Gastrocnemius medialis (tissue), 4 donors: ENCODE results near the gene LAMA2.

Source experiments
- CTCF ChIP-seq, 5 experiments: fragments of 450-650 bp in 3 of 5; fragments of 200-600 bp in 2 of 5; sonication (generic) in 2 of 5; IDR thresholded peaks in 4 of 5; conservative IDR thresholded peaks in 1 of 5; 1 replicate in 4 of 5; 2 replicates in 1 of 5; pipeline ENCODE4 v1.5.1; 2016 to 2019; ENCODE audit warnings: antibody characterized with exemption in 5 of 5, mild to moderate bottlenecking in 3 of 5, moderate library complexity in 3 of 5
- POLR2A ChIP-seq, 2 donors: fragments of 450-650 bp; IDR thresholded peaks; one replicate each; pipeline ENCODE4 v1.6.1; 2017; ENCODE audit warnings: antibody characterized with exemption in 2 of 2, mild to moderate bottlenecking in 2 of 2, moderate library complexity in 2 of 2

GRCh38 chr6:129302671-129303070 lies 419.7 kb downstream of the LAMA2 start:
- no peak for TF ChIP-seq POLR2A (IDR thresholded peaks at IDR 0.05)
- TF ChIP-seq CTCF (IDR thresholded peaks at IDR 0.05 in 4 of 5, conservative IDR thresholded peaks at IDR 0.05 in 1 of 5) = no peak
